ENCODE data around the gene NOL4L.

The NOL4L gene

GRCh38 chr20:32538526-32538939 lies 46.6 kb downstream of the NOL4L start:
- peak; percentile 58 for DNase-seq

GRCh38 chr20:32537657-32538525 lies 47.2 kb downstream of the NOL4L start:
- no peak for DNase-seq

- DNase-seq, result peak; percentile 64
Measured at GRCh38 chr20:32536851-32537656, 48.1 kb downstream of the NOL4L start.

- DNase-seq, result peak; percentile 79
Measured at GRCh38 chr20:32535953-32536823, 48.9 kb downstream of the NOL4L start.

- peak; percentile 41 for DNase-seq
Measured at GRCh38 chr20:32535316-32535952, 49.7 kb downstream of the NOL4L start.

- peak; percentile 66 for DNase-seq
Measured at GRCh38 chr20:32534661-32535240, 50.4 kb downstream of the NOL4L start.

GRCh38 chr20:32533732-32534131 lies 51.4 kb downstream of the NOL4L start:
- no peak for DNase-seq

GRCh38 chr20:32532246-32532645 lies 52.9 kb downstream of the NOL4L start:
- DNase-seq, result no peak

GRCh38 chr20:32528905-32529670 lies 56.0 kb downstream of the NOL4L start:
- no peak for DNase-seq

GRCh38 chr20:32528171-32528891 lies 56.8 kb downstream of the NOL4L start:
- no peak for DNase-seq

GRCh38 chr20:32527447-32528055 lies 57.6 kb downstream of the NOL4L start:
- DNase-seq, result no peak

GRCh38 chr20:32527052-32527446 lies 58.1 kb downstream of the NOL4L start:
- DNase-seq, result no peak

- DNase-seq, result no peak
Measured at GRCh38 chr20:32526541-32526940, 58.6 kb downstream of the NOL4L start.

- no peak for DNase-seq
Measured at GRCh38 chr20:32526125-32526524, 59.0 kb downstream of the NOL4L start.

GRCh38 chr20:32524829-32525501 lies 60.2 kb downstream of the NOL4L start:
- DNase-seq, result no peak

- no peak for DNase-seq
Measured at GRCh38 chr20:32523613-32524213, 61.4 kb downstream of the NOL4L start.

- no peak for DNase-seq
Measured at GRCh38 chr20:32522776-32523612, 62.1 kb downstream of the NOL4L start.

- DNase-seq, result no peak
Measured at GRCh38 chr20:32522526-32522775, 62.7 kb downstream of the NOL4L start.

Data from activated CD4-positive, alpha-beta T cell treated with anti-CD3 and anti-CD28 coated beads, Interleukin-2, amount 50 U/mL, for 1 hour (primary cell).